GM12878 (cell line): ENCODE measurements around the gene KRTAP29-1. TPM values are rescaled to one million over a fixed set of nuclear protein-coding genes. Genes with fewer than 3 reads are reported as not detected.
"Not testable (repeated sequence)": the region's sequence is repeated elsewhere in the genome, so short reads cannot be mapped to it uniquely, and the experiment has no call there.

Experiments used
- ATAC-seq: fragments of 200-7000 bp; cut with Tn5 transposase; 3 replicates; pipeline ENCODE4 v1.9.1; 2020; ENCODE audit warnings: mild to moderate bottlenecking, moderate library complexity
- BruUV-seq: library from RNA; stranded (reverse); fragments of 400-500 nt; replicated peaks from 2 replicates; lab custom pipeline; 2021; lab: Mats Ljungman, UMichigan
- CTCF ChIA-PET: fragments of 300-600 bp; sonication (Branson Sonifier 250); formaldehyde crosslinking; extraction: SDS; loops from one replicate; lab custom pipeline; 2021; ENCODE audit warnings: inconsistent platforms; lab: Yijun Ruan, JAX
- POLR2A ChIA-PET: fragments of 350-600 bp; formaldehyde crosslinking; extraction: SDS; loops from one replicate; lab custom pipeline; 2021; ENCODE audit warnings: inconsistent platforms; lab: Charles Lee
- RAD21 ChIA-PET: fragments of 300-600 bp; sonication (Branson Sonifier 250); formaldehyde crosslinking; loops from one replicate; lab custom pipeline; 2023; ENCODE audit warnings: antibody characterized with exemption; ENCODE audit not compliant: unreplicated experiment; lab: Charles Lee
- SMC1A ChIA-PET: fragments of 300-600 bp; sonication (Branson Sonifier 250); formaldehyde crosslinking; loops from one replicate; lab custom pipeline; 2023; ENCODE audit not compliant: unreplicated experiment, uncharacterized antibody; lab: Charles Lee
- DNase-seq: peaks from one replicate; pipeline ENCODE4 v3.0.0-alpha.2; 2011; ENCODE audit warnings: low read depth, low spot score
- FAIRE-seq: peaks from 3 replicates; lab custom pipeline; 2011; peaks lifted over from hg19 to GRCh38; lab: Jason Lieb, UNC
- H2AFZ ChIP-seq: 2 replicates; pipeline ENCODE4 v1.6.0; 2011; ENCODE audit warnings: low read depth, low read length, control low read depth; ENCODE audit not compliant: control insufficient read depth
- H3K27ac ChIP-seq: 2 replicates; pipeline ENCODE4 v1.5.1; 2011; ENCODE audit warnings: control low read depth; ENCODE audit not compliant: control insufficient read depth, insufficient read depth
- H3K27me3 ChIP-seq, 2 experiments: replicated peaks in 1 of 2; 2 replicates each; pipeline versions ENCODE4 v1.6.0 to v1.6.1; 2011; ENCODE audit warnings: low read length in 1 of 2; ENCODE audit not compliant: control insufficient read depth in 2 of 2, insufficient read depth in 2 of 2
- H3K36me3 ChIP-seq, 2 experiments: 2 replicates each; pipeline ENCODE4 v1.5.1; 2011; ENCODE audit warnings: low read length in 1 of 2; ENCODE audit not compliant: control insufficient read depth in 2 of 2, insufficient read depth in 2 of 2
- H3K4me1 ChIP-seq: 2 replicates; pipeline ENCODE4 v1.6.1; 2011; ENCODE audit warnings: mild to moderate bottlenecking, low read length, moderate library complexity, mixed read lengths; ENCODE audit not compliant: control insufficient read depth, insufficient read depth
- H3K4me2 ChIP-seq: 2 replicates; pipeline ENCODE4 v1.6.0; 2011; ENCODE audit warnings: control low read depth; ENCODE audit not compliant: control insufficient read depth, insufficient read depth
- H3K4me3 ChIP-seq: fragments of 200-600 bp; sonication (generic); 2 replicates; pipeline ENCODE4 v1.5.1; 2016
- H3K79me2 ChIP-seq: 2 replicates; pipeline ENCODE4 v1.6.0; 2011; ENCODE audit warnings: low read length; ENCODE audit not compliant: control insufficient read depth, insufficient read depth
- H3K9ac ChIP-seq: 2 replicates; pipeline ENCODE4 v1.8.0; 2011; ENCODE audit warnings: low read length, control low read depth, mixed read lengths; ENCODE audit not compliant: control insufficient read depth, insufficient read depth
- H3K9me3 ChIP-seq: replicated peaks from 3 replicates; pipeline ENCODE4 v1.5.1; 2011; ENCODE audit warnings: mild to moderate bottlenecking, low read length; ENCODE audit not compliant: control insufficient read depth, insufficient read depth
- H4K20me1 ChIP-seq: 2 replicates; pipeline ENCODE4 v1.6.0; 2011; ENCODE audit not compliant: control insufficient read depth, insufficient read depth
- CBX5 ChIP-seq: sonication (generic); IDR thresholded peaks from 2 replicates; pipeline ENCODE4 v1.6.1; 2016; ENCODE audit warnings: low read depth, moderate library complexity, mild to moderate bottlenecking, inconsistent platforms
- EP300 ChIP-seq, 2 experiments: fragments of 150-350 bp in 1 of 2; IDR thresholded peaks; 2 replicates each; pipeline ENCODE4 v1.6.1; 2011 to 2012; ENCODE audit warnings: low read depth in 2 of 2, low read length in 2 of 2, borderline replicate concordance in 1 of 2, improper control_type of control experiment in 1 of 2, inconsistent platforms in 1 of 2; ENCODE audit not compliant: control insufficient read depth in 1 of 2
- POLR2A ChIP-seq: IDR thresholded peaks from 2 replicates; pipeline ENCODE4 v1.6.1; 2011; ENCODE audit warnings: low read depth, mild to moderate bottlenecking, low read length
- POLR2AphosphoS2 ChIP-seq: IDR thresholded peaks from 2 replicates; pipeline ENCODE4 v1.6.1; 2011; ENCODE audit warnings: low read depth, mild to moderate bottlenecking, low read length, improper control_type of control experiment, moderate library complexity
- RB1 ChIP-seq: fragments of 450-650 bp; formaldehyde crosslinking; IDR thresholded peaks from 2 replicates; pipeline ENCODE4 v1.6.1; 2017; ENCODE audit warnings: mild to moderate bottlenecking, borderline replicate concordance
- RBBP5 ChIP-seq: fragments of 200-600 bp; sonication (generic); conservative IDR thresholded peaks from 2 replicates; pipeline ENCODE4 v1.6.1; 2016
- RCOR1 ChIP-seq: conservative IDR thresholded peaks from 2 replicates; pipeline ENCODE4 v1.6.1; 2012; ENCODE audit warnings: low read depth, low read length, improper control_type of control experiment
- SIX5 ChIP-seq: IDR thresholded peaks from 2 replicates; pipeline ENCODE4 v1.6.1; 2011; ENCODE audit warnings: mild to moderate bottlenecking, low read depth, low read length, moderate library complexity; ENCODE audit not compliant: severe bottlenecking
- SMARCA5 ChIP-seq: fragments of 450-650 bp; IDR thresholded peaks from 2 replicates; pipeline ENCODE4 v1.6.1; 2017; ENCODE audit warnings: mild to moderate bottlenecking
- TCF3 ChIP-seq: IDR thresholded peaks from 2 replicates; pipeline ENCODE4 v1.6.1; 2012; ENCODE audit warnings: low read depth, mild to moderate bottlenecking, low read length, borderline replicate concordance; ENCODE audit not compliant: insufficient read depth
- WGBS: methylation state at CpG from one replicate; pipeline ENCODE4 v1.1.6; 2016; ENCODE audit warnings: low lambda C conversion rate; ENCODE audit not compliant: insufficient replicate concordance, insufficient coverage; ENCODE audit errors: missing lambda C conversion rate; 5-methylcytosine and 5-hydroxymethylcytosine counted together
- in situ Hi-C: fragments of 300-500 bp; cut with MboI; formaldehyde crosslinking; loops from 9 replicates; pipeline ENCODE4 v1.14.3; 2018; ENCODE audit warnings: mixed read lengths
- intact Hi-C: fragments of 100-400 bp; cut with micrococcal nuclease; formaldehyde crosslinking; loops from one replicate; pipeline ENCODE4 v1.14.2; 2022; ENCODE audit not compliant: unreplicated experiment
- polyA plus RNA-seq, 11 experiments: library from polyadenylated mRNA; depleted of rRNA in 4 of 11; unstranded in 6 of 11; stranded (reverse) in 5 of 11; fragments of >200 nt; fragmentation: Nextera tagmentation in 4 of 11; fragmentation: Illumina TruSeq in 1 of 11; extraction: Ambion mirVana in 4 of 11; extraction: Trizol in 1 of 11; gene quantifications; 1 replicate in 1 of 11; 2 replicates in 10 of 11; pipeline versions ENCODE4 v1.2.1 to v1.2.3, GENCODE V29; 2011 to 2016; ENCODE audit warnings: inconsistent platforms in 2 of 11, missing spikeins in 2 of 11, low read depth in 1 of 11
- total RNA-seq, 4 experiments: library from RNA; depleted of rRNA in 3 of 4; stranded (reverse); fragments of >200 nt in 3 of 4; fragmentation: Illumina TruSeq in 1 of 4; extraction: Trizol in 1 of 4; gene quantifications; 2 replicates each; pipeline versions ENCODE4 v1.2.1 to v1.2.3, GENCODE V29; 2013 to 2021
- TF ChIP-seq, protein P1 (sequence below): fragments of 450-650 bp; IDR thresholded peaks from 2 replicates; pipeline ENCODE4 v1.6.1; 2018; ENCODE audit warnings: borderline replicate concordance, mild to moderate bottlenecking; ENCODE audit not compliant: partially characterized antibody

KRTAP29-1 gene
- total and polyA plus RNA-seq, 10 of the 15 experiments (the other 5 are each of a cell fraction or from before 2014, with no cell fraction given): 1.9 TPM; not detected in 9

DNA sequence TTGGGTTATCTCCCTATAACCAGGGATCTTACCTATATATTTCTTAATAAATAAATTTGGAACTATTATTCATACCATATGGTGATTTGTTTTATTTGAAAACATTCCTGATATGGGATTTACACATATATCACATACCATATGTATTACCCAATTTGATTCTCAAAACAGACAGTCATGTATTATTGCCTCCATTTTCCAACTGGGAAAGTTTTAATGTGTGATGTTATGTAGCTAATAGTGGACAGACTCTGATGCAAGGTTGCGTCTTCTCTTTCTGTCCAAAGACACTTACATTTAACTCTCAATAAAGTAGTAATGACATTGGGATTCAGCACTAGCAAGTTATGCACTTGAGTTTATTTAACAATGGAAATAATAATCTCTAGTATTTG, 46.4 kb downstream of the KRTAP29-1 start (continued):
- no peak for TF ChIP-seq EP300 (IDR thresholded peaks at IDR 0.05; ENCODE audit: borderline replicate concordance in 1 of 2, control insufficient read depth in 1 of 2, low read depth in 2 of 2, low read length in 2 of 2)

DNA sequence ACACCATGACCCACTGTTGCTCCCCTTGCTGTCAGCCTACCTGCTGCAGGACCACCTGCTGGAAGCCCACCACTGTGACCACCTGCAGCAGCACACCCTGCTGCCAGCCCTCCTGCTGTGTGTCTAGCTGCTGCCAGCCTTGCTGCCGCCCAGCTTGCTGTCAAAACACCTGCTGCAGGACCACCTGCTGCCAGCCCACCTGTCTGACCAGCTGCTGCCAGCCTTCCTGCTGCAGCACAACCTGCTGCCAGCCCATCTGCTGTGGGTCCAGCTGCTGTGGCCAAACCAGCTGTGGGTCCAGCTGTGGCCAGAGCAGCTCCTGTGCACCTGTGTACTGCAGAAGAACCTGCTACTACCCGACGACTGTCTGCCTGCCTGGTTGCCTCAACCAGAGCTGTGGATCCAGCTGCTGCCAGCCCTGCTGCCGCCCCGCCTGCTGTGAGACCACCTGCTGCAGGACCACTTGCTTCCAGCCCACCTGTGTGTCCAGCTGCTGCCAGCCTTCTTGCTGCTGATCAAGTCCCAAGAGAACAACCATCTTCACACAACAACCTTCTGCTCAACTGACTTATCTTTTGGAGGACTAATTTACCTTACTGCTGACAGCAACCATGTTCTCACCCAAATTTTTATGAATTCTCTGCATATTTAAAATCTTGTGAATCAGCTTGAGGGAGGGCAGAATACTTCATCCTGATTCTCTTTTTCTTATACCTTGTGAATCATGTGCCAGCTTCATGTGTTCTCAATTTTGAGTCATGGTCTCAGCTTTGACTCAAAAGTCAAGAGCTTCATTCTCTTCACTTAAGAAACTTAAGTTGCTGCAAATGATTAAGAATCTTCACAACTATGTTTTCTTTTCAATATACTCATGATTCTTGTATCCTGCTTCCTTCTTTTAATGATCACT, 47.0 kb downstream of the KRTAP29-1 start, which contains the start of gene KRTAP9-9:
Gene KRTAP9-9 (plus strand): TSS at position 4 of the 910 bp plus-strand sequence.
- H3K9me3 ChIP-seq, H3K9ac ChIP-seq, intact Hi-C loops, RAD21 ChIA-PET, H3K79me2 ChIP-seq, H4K20me1 ChIP-seq, H3K27ac ChIP-seq, H3K4me3 ChIP-seq, in situ Hi-C loops, SMC1A ChIA-PET, ATAC-seq, H3K27me3 ChIP-seq, H3K4me2 ChIP-seq, H3K36me3 ChIP-seq, DNase-seq, FAIRE-seq, CTCF ChIA-PET, POLR2A ChIA-PET, H2AFZ ChIP-seq, H3K4me1 ChIP-seq, BruUV-seq: not testable (repeated sequence)
- 10% methylated on average over 5 of the region's 5 CpGs for WGBS

DNA sequence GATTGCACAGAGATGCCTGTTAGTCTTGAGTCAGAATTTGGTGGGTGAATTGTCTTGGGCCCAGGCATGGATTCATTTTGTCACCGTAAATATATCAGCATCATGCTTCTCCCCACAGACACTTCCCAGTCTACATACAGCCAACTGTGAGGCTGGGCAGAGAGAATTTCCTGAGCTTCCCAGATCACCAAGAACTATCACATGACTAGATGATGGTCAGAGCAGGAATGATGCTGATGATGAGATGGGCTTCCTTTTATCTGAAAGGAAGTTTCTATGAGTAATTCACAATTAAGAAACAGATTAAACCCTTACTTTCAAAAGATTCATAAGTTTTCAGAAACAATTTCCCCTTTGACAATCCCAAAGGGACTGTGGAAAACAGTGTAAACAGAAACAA, 47.8 kb downstream of the KRTAP29-1 start:
- in situ Hi-C loops (no loop called here), intact Hi-C loops (no loop called here)
- no peaks in the 10 kb centered on the region for H3K9me3 ChIP-seq
- ATAC-seq (no peak), FAIRE-seq (no peak), DNase-seq (no peak)
- no peak overlapping the region for H3K27ac ChIP-seq
- ChIA-PET CTCF (no interaction called here), RAD21 (no interaction called here), POLR2A (no interaction called here), SMC1A (no interaction called here)
- H3K4me2 ChIP-seq: no peak overlapping the region
- no peaks in the 10 kb centered on the region for H3K4me1 ChIP-seq
- H2AFZ ChIP-seq: no peak overlapping the region
- no peaks in the 10 kb centered on the region for H3K79me2 ChIP-seq
- no peak overlapping the region for H3K9ac ChIP-seq
- H3K36me3 ChIP-seq: no peaks in the 10 kb centered on the region
- no peaks in the 10 kb centered on the region; a peak in 2 of 4 replicates for H3K27me3 ChIP-seq
- no peak overlapping the region for H3K4me3 ChIP-seq
- no TSS peak for BruUV-seq
- WGBS: 0% methylated on average over 1 of the region's 1 CpG
- H4K20me1 ChIP-seq: no peaks in the 10 kb centered on the region
- TF ChIP-seq POLR2A (no peak), POLR2AphosphoS2 (no peak), SMARCA5 (no peak), CBX5 (no peak), TCF3 (no peak), RB1 (no peak), RBBP5 (no peak), RCOR1 (no peak), EP300 (IDR thresholded peaks at IDR 0.05; ENCODE audit: borderline replicate concordance in 1 of 2, control insufficient read depth in 1 of 2, low read depth in 2 of 2, low read length in 2 of 2) (no peak), SIX5 (no peak)
- TF ChIP-seq, protein P1, sequence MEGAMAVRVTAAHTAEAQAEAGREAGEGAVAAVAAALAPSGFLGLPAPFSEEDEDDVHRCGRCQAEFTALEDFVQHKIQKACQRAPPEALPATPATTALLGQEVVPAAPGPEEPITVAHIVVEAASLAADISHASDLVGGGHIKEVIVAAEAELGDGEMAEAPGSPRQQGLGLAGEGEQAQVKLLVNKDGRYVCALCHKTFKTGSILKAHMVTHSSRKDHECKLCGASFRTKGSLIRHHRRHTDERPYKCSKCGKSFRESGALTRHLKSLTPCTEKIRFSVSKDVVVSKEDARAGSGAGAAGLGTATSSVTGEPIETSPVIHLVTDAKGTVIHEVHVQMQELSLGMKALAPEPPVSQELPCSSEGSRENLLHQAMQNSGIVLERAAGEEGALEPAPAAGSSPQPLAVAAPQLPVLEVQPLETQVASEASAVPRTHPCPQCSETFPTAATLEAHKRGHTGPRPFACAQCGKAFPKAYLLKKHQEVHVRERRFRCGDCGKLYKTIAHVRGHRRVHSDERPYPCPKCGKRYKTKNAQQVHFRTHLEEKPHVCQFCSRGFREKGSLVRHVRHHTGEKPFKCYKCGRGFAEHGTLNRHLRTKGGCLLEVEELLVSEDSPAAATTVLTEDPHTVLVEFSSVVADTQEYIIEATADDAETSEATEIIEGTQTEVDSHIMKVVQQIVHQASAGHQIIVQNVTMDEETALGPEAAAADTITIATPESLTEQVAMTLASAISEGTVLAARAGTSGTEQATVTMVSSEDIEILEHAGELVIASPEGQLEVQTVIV: no peak
